IPS DF 4.7 (cell line): Measurements from ENCODE around the gene TTC34.

ENCODE experiments used
- DNase-seq: peaks from one replicate; pipeline ENCODE4 v3.0.0-alpha.2; 2013; ENCODE audit warnings: low spot score; ENCODE audit errors: extremely low read depth

TTC34 gene

GRCh38 chr1:2606881-2607621 lies 194.4 kb downstream of the TTC34 start:
- no peak for DNase-seq

GRCh38 chr1:2606396-2606880 lies 195.1 kb downstream of the TTC34 start:
- DNase-seq = no peak

GRCh38 chr1:2605509-2606395 lies 195.7 kb downstream of the TTC34 start:
- DNase-seq = no peak

- no peak for DNase-seq
Measured at GRCh38 chr1:2604844-2605508, 196.5 kb downstream of the TTC34 start.

GRCh38 chr1:2604156-2604843 lies 197.2 kb downstream of the TTC34 start:
- DNase-seq = no peak

GRCh38 chr1:2603521-2604155 lies 197.9 kb downstream of the TTC34 start:
- no peak for DNase-seq

- no peak for DNase-seq
Measured at GRCh38 chr1:2602866-2603520, 198.5 kb downstream of the TTC34 start.

- no peak for DNase-seq
Measured at GRCh38 chr1:2602311-2602835, 199.1 kb downstream of the TTC34 start.

GRCh38 chr1:2601721-2602303 lies 199.7 kb downstream of the TTC34 start:
- no peak for DNase-seq

GRCh38 chr1:2598329-2598931 lies 203.1 kb downstream of the TTC34 start:
- no peak for DNase-seq

GRCh38 chr1:2597441-2598328 lies 203.8 kb downstream of the TTC34 start:
- DNase-seq = no peak

- no peak for DNase-seq
Measured at GRCh38 chr1:2596530-2597333, 204.8 kb downstream of the TTC34 start.

GRCh38 chr1:2595812-2596529 lies 205.5 kb downstream of the TTC34 start:
- DNase-seq = no peak

GRCh38 chr1:2595261-2595811 lies 206.2 kb downstream of the TTC34 start:
- no peak for DNase-seq

GRCh38 chr1:2594641-2595131 lies 206.8 kb downstream of the TTC34 start:
- no peak for DNase-seq

- no peak for DNase-seq
Measured at GRCh38 chr1:2594001-2594640, 207.4 kb downstream of the TTC34 start.
